HG02642 (cell line): Measurements from ENCODE around the gene ZNF12.
"Not testable (repeated sequence)": the region's sequence is repeated elsewhere in the genome, so short reads cannot be mapped to it uniquely, and the experiment has no call there.

ENCODE experiments used
- ATAC-seq: cut with Tn5 transposase; IDR thresholded peaks from one replicate; pipeline ENCODE4 v1.9.1; 2021; ENCODE audit warnings: mild to moderate bottlenecking; ENCODE audit not compliant: unreplicated experiment, poor library complexity

ZNF12 gene

GRCh38 chr7:6706666-6707407 lies at the start of gene ZNF12:
TSS of gene ZNF12 (minus strand) at chr7:6706947. CDS start at chr7:6705173, 1,774 bp downstream.
- ATAC-seq: peak; percentile 93

GRCh38 chr7:6753964-6754363 lies 47.2 kb upstream of the ZNF12 start, which contains the start of gene RSPH10B2:
TSS of gene RSPH10B2 (plus strand) at chr7:6754103. CDS start at chr7:6757678, 3,575 bp downstream.
- ATAC-seq: not testable (repeated sequence)

- not testable (repeated sequence) for ATAC-seq
These were observed 43.4 kb upstream of the ZNF12 start for GRCh38 chr7:6750173-6750572.

- not testable (repeated sequence) for ATAC-seq
These were observed 42.6 kb upstream of the ZNF12 start for GRCh38 chr7:6749335-6749734.

GRCh38 chr7:6744410-6745100 lies 37.8 kb upstream of the ZNF12 start:
- not testable (repeated sequence) for ATAC-seq

- ATAC-seq: not testable (repeated sequence)
These were observed 31.7 kb upstream of the ZNF12 start for GRCh38 chr7:6738415-6738814.

- ATAC-seq: no peak
These were observed 23.5 kb upstream of the ZNF12 start for GRCh38 chr7:6730343-6730633.

- ATAC-seq: peak; percentile 94
These were observed 23.0 kb upstream of the ZNF12 start for GRCh38 chr7:6729492-6730342.

- not testable (repeated sequence) for ATAC-seq
These were observed 22.2 kb upstream of the ZNF12 start for GRCh38 chr7:6728893-6729491.

GRCh38 chr7:6727663-6728062 lies 20.9 kb upstream of the ZNF12 start:
- no peak for ATAC-seq

- not testable (repeated sequence) for ATAC-seq
These were observed 19.6 kb upstream of the ZNF12 start for GRCh38 chr7:6726341-6726740.

- ATAC-seq: peak; percentile 59
These were observed 18.3 kb upstream of the ZNF12 start for GRCh38 chr7:6725003-6725402.

GRCh38 chr7:6724351-6724750 lies 17.6 kb upstream of the ZNF12 start:
- ATAC-seq: not testable (repeated sequence)

GRCh38 chr7:6718124-6718523 lies 11.4 kb upstream of the ZNF12 start:
- ATAC-seq: no peak

- ATAC-seq: not testable (repeated sequence)
These were observed 9.2 kb upstream of the ZNF12 start for GRCh38 chr7:6715898-6716297.

GRCh38 chr7:6714360-6714759 lies 7.6 kb upstream of the ZNF12 start:
- no peak for ATAC-seq

- no peak for ATAC-seq
These were observed 3.1 kb upstream of the ZNF12 start for GRCh38 chr7:6709808-6710207.

- ATAC-seq: no peak
These were observed 1.6 kb upstream of the ZNF12 start for GRCh38 chr7:6708304-6708703.

GRCh38 chr7:6705959-6706665 lies 635 bp downstream of the ZNF12 start:
- ATAC-seq: peak; percentile 40

- no peak for ATAC-seq
These were observed 4.9 kb downstream of the ZNF12 start for GRCh38 chr7:6701860-6702259.
